Measurements from ENCODE around the gene VWDE.

Gene VWDE

GRCh38 chr7:12383377-12383776 lies 20.3 kb downstream of the VWDE start:
- TF ChIP-seq ZFX (IDR thresholded peaks at IDR 0.05; ENCODE audit: borderline replicate concordance) (no peak), CTCF (IDR thresholded peaks at IDR 0.05) (no peak)
- no peak overlapping the region for H3K27ac ChIP-seq

GRCh38 chr7:12378389-12378788 lies 25.3 kb downstream of the VWDE start:
- TF ChIP-seq CTCF (IDR thresholded peaks at IDR 0.05) (no peak), ZFX (IDR thresholded peaks at IDR 0.05; ENCODE audit: borderline replicate concordance) (no peak)
- H3K27ac ChIP-seq, result no peak overlapping the region

- TF ChIP-seq ZFX (IDR thresholded peaks at IDR 0.05; ENCODE audit: borderline replicate concordance) (no peak), CTCF (IDR thresholded peaks at IDR 0.05) (no peak)
- no peak overlapping the region for H3K27ac ChIP-seq
These were observed 26.3 kb downstream of the VWDE start for GRCh38 chr7:12377406-12377805.

GRCh38 chr7:12373580-12374263 lies 29.9 kb downstream of the VWDE start:
- H3K27ac ChIP-seq, result no peak overlapping the region
- no peak for TF ChIP-seq CTCF (IDR thresholded peaks at IDR 0.05)
- TF ChIP-seq ZFX (IDR thresholded peaks at IDR 0.05; ENCODE audit: borderline replicate concordance), result no peak

GRCh38 chr7:12370249-12370648 lies 33.4 kb downstream of the VWDE start:
- H3K27ac ChIP-seq, result no peak overlapping the region
- TF ChIP-seq CTCF (IDR thresholded peaks at IDR 0.05), result no peak
- no peak for TF ChIP-seq ZFX (IDR thresholded peaks at IDR 0.05; ENCODE audit: borderline replicate concordance)

- H3K27ac ChIP-seq, result no peak overlapping the region
These were observed 33.9 kb downstream of the VWDE start for GRCh38 chr7:12369756-12370155.

More at GRCh38 chr7:12369756-12370155, 33.9 kb downstream of the VWDE start:
- no peak for TF ChIP-seq ZFX (IDR thresholded peaks at IDR 0.05; ENCODE audit: borderline replicate concordance)
- no peak for TF ChIP-seq CTCF (IDR thresholded peaks at IDR 0.05)

Measured in 22Rv1 (cell line).